ENCODE data around the gene ZSCAN22.
A peak's percentile ranks its signal among the peaks of the same experiment; 100 is the strongest.

ZSCAN22 gene

GRCh38 chr19:58379246-58379645 lies 52.5 kb downstream of the ZSCAN22 start:
- no peak for DNase-seq

- no peak for DNase-seq
Measured at GRCh38 chr19:58380037-58380661, 53.4 kb downstream of the ZSCAN22 start.

- peak; percentile 95 to 96 for DNase-seq
Measured at GRCh38 chr19:58380662-58381459, 54.1 kb downstream of the ZSCAN22 start, which contains the start of gene ZNF837. Gene ZNF837 (minus strand): TSS chr19:58381030. CDS start chr19:58369332, 11,698 bp downstream.

- DNase-seq = no peak
Measured at GRCh38 chr19:58381460-58382212, 54.8 kb downstream of the ZSCAN22 start.

GRCh38 chr19:58382997-58383603 lies 56.3 kb downstream of the ZSCAN22 start:
- DNase-seq = no peak

GRCh38 chr19:58385313-58385890 lies 58.6 kb downstream of the ZSCAN22 start:
- DNase-seq = no peak

GRCh38 chr19:58385891-58386575 lies 59.2 kb downstream of the ZSCAN22 start:
- DNase-seq = no peak

- DNase-seq = peak; percentile 88 to 93
Measured at GRCh38 chr19:58386576-58387337, 60.0 kb downstream of the ZSCAN22 start, which contains the start of gene RPS5. Gene RPS5 (plus strand): TSS chr19:58387269. CDS start chr19:58388138, 869 bp downstream.

GRCh38 chr19:58387338-58388174 lies 60.8 kb downstream of the ZSCAN22 start:
- DNase-seq = no peak

GRCh38 chr19:58388175-58388526 lies 61.4 kb downstream of the ZSCAN22 start:
- DNase-seq = no peak
